ENCODE results near the gene ALG6. TPM values are rescaled to one million over a fixed set of nuclear protein-coding genes. Genes with fewer than 3 reads are reported as not detected.

Gene ALG6
- total RNA-seq, 2 experiments from 2014 or later: 10.6 to 11.2 TPM

DNA sequence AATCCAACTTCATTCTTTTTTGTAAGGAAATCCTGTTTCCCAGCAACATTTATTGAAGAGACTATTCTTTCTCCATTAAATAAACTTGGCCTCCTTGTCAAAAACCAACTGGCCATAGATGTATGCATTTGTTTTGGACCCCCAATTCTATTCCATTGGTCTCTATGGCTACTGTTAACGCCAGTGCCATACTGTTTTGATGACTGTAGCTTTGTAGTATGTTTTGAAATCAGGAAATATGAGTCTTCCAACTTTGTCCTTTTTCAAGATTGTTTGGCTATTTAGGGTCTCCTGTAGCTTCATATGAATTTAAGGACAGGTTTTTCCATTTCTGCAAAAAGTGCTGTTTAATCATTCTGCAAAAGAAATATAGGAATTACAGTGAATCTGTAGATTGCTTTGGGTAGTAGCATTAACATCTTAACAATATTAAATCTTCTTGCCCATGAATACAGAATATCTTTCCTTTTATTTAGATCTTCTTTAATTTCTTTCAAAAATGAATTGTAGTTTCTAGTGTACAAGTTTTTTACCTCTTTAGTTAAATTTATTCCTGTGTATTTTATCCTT, 94.3 kb downstream of the ALG6 start:
- H3K36me3 Mint-ChIP-seq (ENCODE audit: low read depth): peaks cover 27% of the 10 kb centered on the region
- ATAC-seq (ENCODE audit: poor library complexity): no peak
- Histone ChIP-seq H3K27ac (ENCODE audit: low read depth in 1 of 2, low read length in 2 of 2) (no peak overlapping the region), H3K36me3 (ENCODE audit: insufficient read depth, low read length) (no peaks in the 10 kb centered on the region), H3K27me3 (ENCODE audit: control insufficient read depth in 1 of 2, insufficient read depth in 2 of 2, low read length in 2 of 2) (no peaks in the 10 kb centered on the region), H3K4me3 (ENCODE audit: low read length) (no peak overlapping the region), H3K4me1 (ENCODE audit: insufficient read depth, low read length) (no peaks in the 10 kb centered on the region), H3K9me3 (ENCODE audit: control insufficient read depth in 1 of 2, insufficient read depth in 1 of 2, low read length in 2 of 2) (peaks cover 0 to 5% of the 10 kb centered on the region in 2 experiments)
- no peaks in the 10 kb centered on the region for H3K27me3 Mint-ChIP-seq
- H3K4me1 Mint-ChIP-seq (ENCODE audit: low read depth): no peaks in the 10 kb centered on the region
- no peak overlapping the region for H3K27ac Mint-ChIP-seq
- TF ChIP-seq, protein P1, sequence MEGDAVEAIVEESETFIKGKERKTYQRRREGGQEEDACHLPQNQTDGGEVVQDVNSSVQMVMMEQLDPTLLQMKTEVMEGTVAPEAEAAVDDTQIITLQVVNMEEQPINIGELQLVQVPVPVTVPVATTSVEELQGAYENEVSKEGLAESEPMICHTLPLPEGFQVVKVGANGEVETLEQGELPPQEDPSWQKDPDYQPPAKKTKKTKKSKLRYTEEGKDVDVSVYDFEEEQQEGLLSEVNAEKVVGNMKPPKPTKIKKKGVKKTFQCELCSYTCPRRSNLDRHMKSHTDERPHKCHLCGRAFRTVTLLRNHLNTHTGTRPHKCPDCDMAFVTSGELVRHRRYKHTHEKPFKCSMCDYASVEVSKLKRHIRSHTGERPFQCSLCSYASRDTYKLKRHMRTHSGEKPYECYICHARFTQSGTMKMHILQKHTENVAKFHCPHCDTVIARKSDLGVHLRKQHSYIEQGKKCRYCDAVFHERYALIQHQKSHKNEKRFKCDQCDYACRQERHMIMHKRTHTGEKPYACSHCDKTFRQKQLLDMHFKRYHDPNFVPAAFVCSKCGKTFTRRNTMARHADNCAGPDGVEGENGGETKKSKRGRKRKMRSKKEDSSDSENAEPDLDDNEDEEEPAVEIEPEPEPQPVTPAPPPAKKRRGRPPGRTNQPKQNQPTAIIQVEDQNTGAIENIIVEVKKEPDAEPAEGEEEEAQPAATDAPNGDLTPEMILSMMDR (IDR thresholded peaks at IDR 0.05): no peak
- DNase-seq: no peak
- intact Hi-C loops (cut with DNase I, micrococcal nuclease): no loop called here
- CTCF ChIA-PET: no interaction called here
- H3K4me3 Mint-ChIP-seq: no peak overlapping the region
- POLR2A ChIA-PET: no interaction called here
- H3K9me3 Mint-ChIP-seq: peaks cover 7% of the 10 kb centered on the region

DNA sequence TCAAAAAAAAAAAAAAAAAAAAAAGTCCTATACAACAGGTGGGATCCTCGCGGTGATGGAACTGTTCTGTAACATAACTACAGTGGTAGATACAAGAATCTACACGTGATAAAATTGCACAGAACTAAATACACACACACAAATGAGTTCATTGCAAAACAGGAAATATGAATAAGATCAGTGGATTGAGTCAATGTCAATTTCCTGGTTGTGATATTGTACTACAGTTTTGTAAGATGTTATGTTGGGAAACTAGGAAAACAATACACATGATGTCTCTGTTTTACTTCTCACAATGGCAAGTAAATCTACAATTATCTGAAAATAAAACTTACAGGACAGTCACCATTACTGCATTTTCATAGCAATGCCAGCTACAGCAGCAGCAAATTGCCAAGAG, 95.8 kb downstream of the ALG6 start:
- no peaks in the 10 kb centered on the region for H3K4me1 ChIP-seq (ENCODE audit: insufficient read depth, low read length)
- CTCF ChIA-PET: no interaction called here
- ATAC-seq (ENCODE audit: poor library complexity) (no peak), DNase-seq (peak in 2 of 14 experiments; percentile 18 to 29)
- POLR2A ChIA-PET: no interaction called here
- peaks cover 0 to 5% of the 10 kb centered on the region in 2 experiments for H3K9me3 ChIP-seq (ENCODE audit: control insufficient read depth in 1 of 2, insufficient read depth in 1 of 2, low read length in 2 of 2)
- H3K27me3 ChIP-seq (ENCODE audit: control insufficient read depth in 1 of 2, insufficient read depth in 2 of 2, low read length in 2 of 2): no peaks in the 10 kb centered on the region
- H3K4me3 Mint-ChIP-seq: no peak overlapping the region
- H3K4me1 Mint-ChIP-seq (ENCODE audit: low read depth): no peaks in the 10 kb centered on the region
- H3K36me3 Mint-ChIP-seq (ENCODE audit: low read depth): peaks cover 23% of the 10 kb centered on the region
- intact Hi-C loops (cut with DNase I, micrococcal nuclease): no loop called here
- H3K36me3 ChIP-seq (ENCODE audit: insufficient read depth, low read length): no peaks in the 10 kb centered on the region
- H3K9me3 Mint-ChIP-seq: peaks cover 7% of the 10 kb centered on the region
- no peak overlapping the region for H3K4me3 ChIP-seq (ENCODE audit: low read length)
- TF ChIP-seq, protein P1 (IDR thresholded peaks at IDR 0.05): no peak
- no peaks in the 10 kb centered on the region for H3K27me3 Mint-ChIP-seq
- H3K27ac ChIP-seq (ENCODE audit: low read depth in 1 of 2, low read length in 2 of 2): no peak overlapping the region
- no peak overlapping the region for H3K27ac Mint-ChIP-seq

- H3K27ac ChIP-seq (ENCODE audit: low read depth in 1 of 2, low read length in 2 of 2): no peak overlapping the region
- Mint-ChIP-seq H3K36me3 (ENCODE audit: low read depth) (peaks cover 18% of the 10 kb centered on the region), H3K27me3 (no peaks in the 10 kb centered on the region), H3K4me1 (ENCODE audit: low read depth) (no peaks in the 10 kb centered on the region), H3K4me3 (no peak overlapping the region), H3K27ac (no peak overlapping the region), H3K9me3 (peaks cover 7% of the 10 kb centered on the region)
- H3K4me1 ChIP-seq (ENCODE audit: insufficient read depth, low read length): no peaks in the 10 kb centered on the region
- no peak overlapping the region for H3K4me3 ChIP-seq (ENCODE audit: low read length)
- no peaks in the 10 kb centered on the region for H3K27me3 ChIP-seq (ENCODE audit: control insufficient read depth in 1 of 2, insufficient read depth in 2 of 2, low read length in 2 of 2)
- TF ChIP-seq, protein P1 (IDR thresholded peaks at IDR 0.05): no peak
- DNase-seq: no peak
- POLR2A ChIA-PET: interaction anchor here (0.6 kb wide), 1 partner anchor 72 kb away, joined by 3 read pairs; no protein-coding TSS in a partner anchor
- intact Hi-C loops (cut with DNase I, micrococcal nuclease): no loop called here
- ATAC-seq (ENCODE audit: poor library complexity): no peak
- peaks cover 5% of the 10 kb centered on the region in 2 experiments for H3K9me3 ChIP-seq (ENCODE audit: control insufficient read depth in 1 of 2, insufficient read depth in 1 of 2, low read length in 2 of 2)
- CTCF ChIA-PET: no interaction called here
- H3K36me3 ChIP-seq (ENCODE audit: insufficient read depth, low read length): no peaks in the 10 kb centered on the region
Observed at GRCh38 chr1:63466181-63466580, 98.8 kb downstream of the ALG6 start.

Data from CD4-positive, alpha-beta T cell (primary cell).